Measurements from ENCODE around the gene EFNB2.

EFNB2 gene, protein sequence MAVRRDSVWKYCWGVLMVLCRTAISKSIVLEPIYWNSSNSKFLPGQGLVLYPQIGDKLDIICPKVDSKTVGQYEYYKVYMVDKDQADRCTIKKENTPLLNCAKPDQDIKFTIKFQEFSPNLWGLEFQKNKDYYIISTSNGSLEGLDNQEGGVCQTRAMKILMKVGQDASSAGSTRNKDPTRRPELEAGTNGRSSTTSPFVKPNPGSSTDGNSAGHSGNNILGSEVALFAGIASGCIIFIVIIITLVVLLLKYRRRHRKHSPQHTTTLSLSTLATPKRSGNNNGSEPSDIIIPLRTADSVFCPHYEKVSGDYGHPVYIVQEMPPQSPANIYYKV

DNA sequence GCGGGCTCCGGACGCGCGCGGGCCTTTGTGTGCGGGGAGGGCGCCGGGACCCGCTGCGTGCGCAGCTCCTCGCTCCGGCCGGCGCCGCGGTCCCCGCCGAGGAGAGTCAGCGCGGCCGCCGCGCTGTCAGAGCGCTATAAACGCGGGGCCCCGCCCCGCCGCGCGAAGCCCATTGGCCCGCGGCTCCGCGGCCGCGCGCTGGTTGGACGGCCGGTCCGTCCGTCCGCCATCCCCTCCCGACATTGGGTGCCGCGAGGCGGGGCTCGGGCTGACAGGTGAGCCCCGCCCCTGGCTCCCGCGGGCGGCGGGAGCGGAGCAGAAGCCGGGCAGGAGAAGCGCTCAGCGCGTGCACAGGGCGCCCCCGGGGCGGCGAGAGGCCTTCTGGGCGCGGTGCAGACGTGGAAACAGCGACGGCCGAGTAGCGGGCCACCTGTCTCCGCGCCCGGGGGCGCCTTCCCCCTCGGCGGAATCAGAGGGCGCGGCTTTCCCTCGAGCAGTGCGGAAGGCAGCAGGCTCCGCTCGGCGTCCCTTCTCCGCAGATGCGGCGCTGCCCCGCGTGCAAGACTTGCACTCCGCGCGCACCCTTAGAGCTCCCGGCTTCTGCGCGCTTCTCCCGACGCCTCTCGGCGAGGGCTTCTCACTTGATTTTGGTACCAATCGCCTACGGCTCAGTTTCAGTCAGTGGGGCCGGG lies at the start of gene EFNB2:
EFNB2 (minus strand) TSS at position 111 of the 692 bp plus-strand sequence. CDS start 698 bp downstream, outside the sequence.
- peak; percentile 95 for DNase-seq

DNA sequence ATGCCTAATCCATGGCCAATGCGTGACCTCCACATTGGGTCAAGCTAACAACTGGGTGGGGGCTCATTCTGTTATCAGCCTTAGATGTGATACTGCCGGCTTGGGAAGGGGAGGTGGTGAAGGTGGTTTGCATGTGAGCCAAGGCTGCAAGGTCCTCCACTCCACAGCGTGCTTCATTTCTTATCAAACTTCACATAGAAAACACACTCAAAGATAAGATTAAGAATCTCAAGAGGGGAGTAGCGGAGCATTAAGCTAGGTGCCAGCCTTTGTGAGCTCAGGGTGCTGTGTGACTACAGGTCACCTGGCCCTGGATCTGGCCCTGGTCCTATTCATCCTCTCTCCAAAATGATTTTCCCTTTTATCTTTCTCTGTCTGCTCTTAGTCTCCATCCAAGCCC lies 45.8 kb upstream of the EFNB2 start:
- no peak for DNase-seq

- no peak for DNase-seq
These were observed 40.4 kb upstream of the EFNB2 start for GRCh38 chr13:106575896-106576295.

DNA sequence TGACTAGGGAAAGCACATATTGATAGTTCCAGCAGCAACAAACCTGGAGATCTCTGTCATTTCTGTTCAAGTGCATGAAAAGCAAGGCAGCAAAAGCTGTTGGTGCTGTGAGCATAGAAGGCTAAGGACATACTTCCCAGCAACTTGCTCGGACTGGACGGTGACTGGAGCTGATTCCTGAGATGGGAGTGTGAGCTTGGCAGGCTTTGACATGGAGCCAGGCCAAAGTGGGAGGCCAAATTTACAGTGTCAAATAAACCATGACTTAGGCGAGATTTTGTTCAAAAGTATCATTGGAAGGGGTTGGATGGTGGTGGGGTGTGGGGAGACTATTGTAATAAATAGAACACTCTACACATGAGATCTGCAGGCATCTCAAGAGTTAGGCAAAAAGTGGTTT lies 38.4 kb upstream of the EFNB2 start:
- no peak for DNase-seq

DNA sequence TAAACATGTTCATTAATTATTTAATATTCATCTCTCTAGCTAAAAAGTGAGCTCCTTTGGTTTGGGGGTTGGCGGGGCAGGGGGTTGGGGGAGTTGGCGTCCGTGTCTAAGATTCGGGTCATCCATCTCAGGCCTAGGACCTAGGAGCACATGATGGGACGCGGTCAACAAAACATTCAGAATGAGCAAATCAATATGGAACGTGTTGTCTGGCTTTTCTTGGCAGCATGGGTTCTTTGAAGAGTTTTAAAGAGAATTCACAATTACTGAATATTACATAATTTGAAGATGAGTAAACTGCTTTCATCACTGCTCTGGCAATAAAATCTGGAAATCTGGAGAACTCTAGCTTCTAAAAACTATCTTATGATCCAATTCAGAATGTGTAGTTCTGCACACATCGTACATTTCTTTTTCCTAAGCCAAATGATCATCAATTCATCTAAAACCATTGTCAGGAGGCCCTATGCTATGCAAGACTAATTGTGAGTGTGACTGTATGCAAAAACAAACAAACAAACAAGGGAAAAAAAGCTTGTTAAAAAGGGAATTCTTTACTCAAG lies 37.9 kb upstream of the EFNB2 start:
- DNase-seq, result no peak

DNA sequence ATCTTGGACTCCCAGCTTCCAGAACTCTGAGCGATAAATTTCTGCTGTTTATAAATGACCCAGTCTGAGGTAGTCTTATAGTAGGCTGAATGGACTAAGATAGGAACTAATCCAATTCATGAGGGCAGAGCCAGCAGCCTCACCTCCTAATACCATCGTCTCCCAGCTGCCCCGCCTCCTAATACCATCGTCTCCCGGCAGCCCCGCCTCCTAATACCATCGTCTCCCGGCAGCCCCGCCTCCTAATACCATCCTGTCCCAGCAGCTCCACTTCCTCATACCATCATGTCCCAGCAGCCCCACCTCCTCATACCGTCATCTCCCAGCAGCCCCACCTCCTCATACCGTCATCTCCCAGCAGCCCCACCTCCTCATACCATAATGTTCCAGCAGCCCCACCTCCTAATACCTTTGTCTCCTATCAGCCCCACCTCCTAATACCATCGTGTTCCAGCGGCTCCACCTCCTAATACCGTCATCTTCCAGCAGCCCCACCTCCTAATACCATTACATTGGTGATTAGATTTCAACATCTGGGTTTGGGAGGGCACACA lies 34.9 kb upstream of the EFNB2 start:
- DNase-seq, result no peak

- DNase-seq, result no peak
These were observed 34.0 kb upstream of the EFNB2 start for GRCh38 chr13:106569233-106570095.

DNA sequence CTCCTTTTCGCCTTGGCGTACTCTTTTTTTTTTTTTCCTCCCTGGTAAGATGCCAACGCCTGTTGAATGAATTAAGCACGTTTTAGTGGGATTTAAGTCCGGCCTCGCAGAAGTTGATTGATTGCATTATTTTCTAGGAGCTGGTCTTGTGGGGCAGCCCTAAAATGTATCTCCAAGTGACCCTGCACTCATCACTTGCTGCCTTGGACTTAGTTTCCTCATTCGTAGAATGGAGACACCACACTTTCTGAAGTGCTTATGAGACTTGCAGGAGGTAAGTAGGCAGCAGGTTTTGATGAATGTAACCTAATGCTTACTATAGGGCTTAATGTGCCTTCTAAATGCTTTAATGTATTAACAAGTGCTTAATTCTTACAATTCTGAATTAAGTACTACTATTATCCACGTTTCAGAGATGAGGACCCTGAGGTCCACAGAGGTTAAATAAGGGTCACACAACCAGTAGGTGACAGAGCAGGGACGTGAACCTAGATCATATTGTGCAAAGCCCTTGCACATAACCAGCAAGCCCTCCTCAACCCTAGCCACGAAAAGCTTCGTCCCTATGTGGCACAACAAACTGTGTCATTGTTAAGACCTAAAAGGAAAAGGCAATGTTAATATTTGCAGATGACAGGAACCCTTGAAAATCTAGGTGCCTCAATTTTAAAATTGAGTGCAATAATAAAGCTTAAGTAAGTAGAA lies 33.0 kb upstream of the EFNB2 start:
- DNase-seq, result no peak

DNA sequence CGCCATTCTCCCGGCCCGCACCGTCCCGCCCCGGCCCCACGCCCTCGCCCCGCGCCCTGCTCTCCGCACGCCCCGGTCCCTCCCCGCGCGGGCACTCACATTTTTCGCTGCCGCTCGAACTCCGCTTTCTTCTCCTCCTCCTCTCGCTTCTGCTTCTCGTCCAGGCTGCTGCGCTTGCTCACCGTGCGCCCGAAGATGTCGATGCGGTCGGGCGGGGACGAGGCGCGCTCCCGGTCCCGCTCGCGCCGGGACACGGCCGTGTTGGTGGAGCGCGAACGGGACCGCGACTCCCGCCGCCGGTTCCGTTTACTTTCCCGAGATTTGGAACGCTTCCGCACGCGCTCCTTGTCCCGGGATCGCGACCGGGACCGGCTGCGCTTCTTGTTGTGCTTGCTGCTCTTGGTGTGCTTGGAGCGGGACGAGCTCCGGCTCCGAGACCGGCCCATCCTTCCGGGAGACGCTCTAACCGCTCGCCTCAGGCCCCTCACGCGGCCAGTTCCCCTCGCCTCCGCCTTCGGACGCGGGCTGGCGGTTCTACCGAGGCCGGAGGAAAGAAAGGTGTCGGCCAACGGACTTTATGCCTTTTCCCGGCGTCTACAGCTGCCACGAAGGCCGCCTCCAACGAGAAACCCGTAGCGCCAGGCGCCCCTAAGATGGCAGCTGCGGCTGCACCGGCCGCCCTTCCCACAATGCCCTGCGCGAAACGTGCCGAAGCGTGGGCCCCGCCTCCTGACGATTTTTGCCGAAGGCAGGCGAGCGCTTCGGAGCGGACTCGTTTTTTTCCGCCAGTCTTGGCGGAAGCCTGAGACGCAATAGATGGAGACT lies 32.2 kb upstream of the EFNB2 start, which contains the start of gene ARGLU1:
ARGLU1 (minus strand) TSS at position 664 of the 825 bp plus-strand sequence; CDS start at position 446, 218 bp downstream.
- DNase-seq, result peak; percentile 93

DNA sequence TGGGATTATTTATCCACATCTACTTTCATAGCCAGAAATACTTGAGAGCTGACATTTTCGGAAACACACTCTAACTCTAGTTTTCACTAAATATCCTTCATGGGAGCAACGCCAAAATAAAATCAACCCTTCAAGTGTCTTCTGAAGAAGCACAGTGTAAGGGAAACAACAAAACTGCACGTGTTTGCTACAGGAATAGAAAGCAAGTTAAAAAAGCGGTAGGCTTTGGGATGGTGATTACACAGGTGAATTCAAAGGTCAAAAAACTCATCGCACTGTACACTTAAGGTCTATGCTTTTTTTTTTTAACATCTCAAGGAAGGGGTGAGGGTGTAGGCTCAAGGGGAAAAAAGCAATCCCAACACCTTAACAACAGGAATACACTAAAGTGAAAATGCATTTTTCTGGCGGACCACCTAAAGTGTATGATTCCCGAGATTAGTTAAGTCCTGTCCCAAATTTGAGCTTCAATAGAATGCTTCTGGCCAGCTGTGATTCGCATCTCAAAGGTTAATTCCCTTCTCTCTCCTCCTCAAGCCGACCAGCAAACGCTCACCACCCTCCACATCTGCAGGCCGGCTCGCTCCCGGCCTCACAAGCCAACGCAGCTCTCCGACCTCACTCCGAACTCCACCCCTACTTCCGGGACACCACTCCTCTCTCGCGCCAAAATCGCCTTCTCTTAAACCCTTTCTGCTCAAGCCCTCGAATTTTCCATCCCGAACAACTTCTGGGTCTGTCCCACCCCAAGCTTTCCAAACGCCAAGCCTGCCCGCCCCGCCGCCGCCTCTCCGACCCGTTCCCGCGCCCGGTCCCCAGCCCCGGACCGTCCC lies 31.4 kb upstream of the EFNB2 start:
- peak; percentile 64 for DNase-seq

- no peak for DNase-seq
These were observed 29.8 kb upstream of the EFNB2 start for GRCh38 chr13:106565127-106565775.

DNA sequence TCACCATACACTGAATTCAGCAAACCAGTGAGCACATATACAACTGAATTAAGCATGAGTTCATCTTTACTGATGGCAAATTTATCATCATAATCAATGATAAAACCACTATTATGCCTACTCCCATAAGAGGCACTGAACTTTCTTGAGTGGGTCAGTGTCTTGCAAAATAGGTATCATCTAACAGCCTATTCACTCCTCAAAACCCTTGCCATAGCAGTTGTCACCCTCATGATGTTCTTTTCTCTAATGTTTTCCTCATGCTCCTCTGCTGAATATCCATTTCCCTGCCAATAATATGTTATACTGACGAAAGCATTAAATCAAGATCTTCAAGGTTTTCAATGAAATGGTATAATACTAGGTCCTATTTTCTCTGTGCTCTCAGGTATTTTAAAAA lies 26.8 kb upstream of the EFNB2 start:
- DNase-seq, result no peak

- DNase-seq, result no peak
These were observed 26.2 kb upstream of the EFNB2 start for GRCh38 chr13:106561551-106562170.

DNA sequence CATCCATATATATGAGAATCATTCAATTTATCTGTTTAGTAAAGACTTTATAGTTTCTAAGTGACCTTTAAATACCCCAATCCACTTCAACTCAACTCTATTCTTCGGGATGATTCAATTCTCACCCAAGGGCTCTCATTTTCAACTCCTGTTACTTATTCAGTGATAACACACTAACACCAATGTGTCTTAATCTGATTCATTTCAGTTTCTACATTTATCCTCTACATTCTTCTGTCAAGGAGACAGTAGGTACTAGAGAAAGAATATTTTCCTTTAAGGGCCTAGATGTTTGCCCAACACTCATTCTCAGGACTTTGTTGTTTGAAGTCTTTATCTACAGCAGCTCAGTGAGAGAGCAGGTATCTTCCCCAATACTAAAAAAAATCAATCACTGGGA lies 25.4 kb upstream of the EFNB2 start:
- no peak for DNase-seq

GRCh38 chr13:106558527-106558926 lies 23.1 kb upstream of the EFNB2 start:
- no peak for DNase-seq

DNA sequence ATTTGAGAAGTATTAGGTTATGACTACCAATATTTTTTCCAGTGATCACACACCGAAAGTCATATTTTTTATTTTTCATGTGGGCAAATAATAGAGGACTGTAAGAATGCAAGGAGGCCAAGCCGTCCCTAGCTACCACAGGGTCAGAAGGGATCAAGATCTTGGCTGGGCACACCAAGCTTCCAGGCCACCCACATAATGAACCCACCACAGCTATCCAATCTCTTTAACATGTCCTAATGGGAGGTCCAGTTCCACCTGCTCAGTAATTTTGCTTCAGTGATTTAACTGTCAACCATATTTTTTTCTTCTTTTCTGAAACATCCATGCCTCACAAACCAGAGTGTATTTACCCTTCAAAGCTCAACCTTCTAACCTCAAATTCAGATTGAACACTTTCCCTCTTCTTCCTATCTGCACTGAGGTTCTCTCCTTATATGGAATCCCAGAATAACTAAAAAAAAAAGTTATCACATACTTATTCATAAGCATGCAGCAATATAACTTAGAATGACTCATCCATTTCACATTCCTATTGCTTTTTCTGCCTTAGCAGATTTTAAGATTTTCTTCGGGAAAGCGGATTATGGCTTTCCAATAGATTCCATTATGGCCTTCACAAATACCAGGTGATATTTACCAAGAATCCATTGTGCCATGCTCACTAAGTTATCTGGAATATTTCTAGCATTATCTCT lies 20.3 kb upstream of the EFNB2 start:
- DNase-seq, result no peak

DNA sequence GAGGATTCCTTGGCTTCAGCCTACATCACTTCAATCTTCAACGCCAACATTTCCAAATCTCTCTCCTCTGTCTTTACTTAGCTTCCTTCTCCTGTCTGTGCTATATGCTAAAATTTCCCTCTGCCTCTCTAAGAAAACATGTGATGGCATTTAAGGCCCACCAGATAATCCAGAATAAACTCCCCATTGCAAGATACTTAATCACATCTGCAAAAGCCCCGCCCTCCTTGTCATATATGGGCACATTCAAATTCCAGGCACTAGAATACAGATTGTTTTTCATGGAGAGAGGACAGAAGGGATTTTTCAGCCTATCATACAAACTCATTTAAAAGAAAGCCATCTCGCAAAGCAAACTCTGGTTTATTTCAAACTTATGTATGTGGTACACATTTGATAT lies 16.3 kb upstream of the EFNB2 start:
- no peak for DNase-seq

DNA sequence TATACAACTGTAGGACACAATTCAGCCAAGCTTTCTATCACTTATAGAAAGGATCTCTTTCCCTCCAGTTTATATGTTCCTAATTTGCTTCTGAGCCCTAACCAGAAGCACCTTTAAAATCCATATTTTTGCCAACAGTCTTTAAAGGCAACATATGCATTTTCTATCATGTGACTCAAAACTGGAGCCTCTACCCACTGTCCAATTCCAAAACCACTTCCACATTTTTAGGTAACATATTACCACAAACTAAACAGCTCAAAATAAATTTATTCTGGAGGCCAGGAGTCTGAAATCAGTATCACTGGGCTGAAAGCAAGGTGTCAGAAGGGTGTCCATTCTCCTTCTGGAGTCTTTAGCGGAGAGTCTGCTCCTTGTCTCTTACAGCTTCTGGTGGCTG lies 15.9 kb upstream of the EFNB2 start:
- DNase-seq, result no peak

All from NCI-H1092 treated with DMSO at 0.1 percent for 48 hours (cell line).